Right hindlimb (tissue), 1 donor: Measurements from ENCODE around the gene DPM3.
A peak's percentile ranks its signal among the peaks of the same experiment; 100 is the strongest.
"Not testable (repeated sequence)": the region's sequence is repeated elsewhere in the genome, so short reads cannot be mapped to it uniquely, and the experiment has no call there.

Experiments used
- DNase-seq: peaks from one replicate; pipeline ENCODE4 v3.0.0-alpha.2; 2018

DPM3 gene

GRCh38 chr1:155139895-155140629 is at the start of gene DPM3:
DPM3 (minus strand) TSS chr1:155140531; CDS start chr1:155140240, 291 bp downstream.
- peak; percentile 93 for DNase-seq

GRCh38 chr1:155189926-155190325 is 49.6 kb upstream of the DPM3 start:
- not testable (repeated sequence) for DNase-seq

GRCh38 chr1:155188268-155188667 is 47.9 kb upstream of the DPM3 start:
- DNase-seq: peak; percentile 16

- DNase-seq: peak; percentile 13
Observed at GRCh38 chr1:155187456-155187891, 47.1 kb upstream of the DPM3 start.

GRCh38 chr1:155186794-155187455 is 46.6 kb upstream of the DPM3 start:
- no peak for DNase-seq

GRCh38 chr1:155186067-155186793 is 45.9 kb upstream of the DPM3 start:
- no peak for DNase-seq

- DNase-seq: no peak
Observed at GRCh38 chr1:155185783-155186066, 45.4 kb upstream of the DPM3 start.

- no peak for DNase-seq
Observed at GRCh38 chr1:155184835-155185782, 44.8 kb upstream of the DPM3 start.

- no peak for DNase-seq
Observed at GRCh38 chr1:155184351-155184811, 44.0 kb upstream of the DPM3 start.

GRCh38 chr1:155183775-155184221 is 43.5 kb upstream of the DPM3 start:
- no peak for DNase-seq

GRCh38 chr1:155182052-155182550 is 41.8 kb upstream of the DPM3 start:
- no peak for DNase-seq

- DNase-seq: no peak
Observed at GRCh38 chr1:155181371-155182051, 41.2 kb upstream of the DPM3 start.

- no peak for DNase-seq
Observed at GRCh38 chr1:155179112-155180031, 39.0 kb upstream of the DPM3 start.

- DNase-seq: no peak
Observed at GRCh38 chr1:155178441-155179111, 38.2 kb upstream of the DPM3 start.

GRCh38 chr1:155177918-155178281 is 37.6 kb upstream of the DPM3 start:
- DNase-seq: no peak

- no peak for DNase-seq
Observed at GRCh38 chr1:155177192-155177917, 37.0 kb upstream of the DPM3 start.

GRCh38 chr1:155176544-155177071 is 36.3 kb upstream of the DPM3 start:
- peak; percentile 80 for DNase-seq

- DNase-seq: no peak
Observed at GRCh38 chr1:155175927-155176371, 35.6 kb upstream of the DPM3 start.
